GM12878 (cell line): ENCODE data around the gene EFNA1.

ENCODE experiments used
- EGR1 ChIP-seq, 2 experiments: IDR thresholded peaks; 1 replicate in 1 of 2; 2 replicates in 1 of 2; pipeline ENCODE4 v1.6.1; 2011 to 2012; ENCODE audit warnings: low read depth in 2 of 2, low read length in 2 of 2, borderline replicate concordance in 1 of 2, mild to moderate bottlenecking in 1 of 2, moderate library complexity in 1 of 2
- MTA3 ChIP-seq: IDR thresholded peaks from 2 replicates; pipeline ENCODE4 v1.6.1; 2012; ENCODE audit warnings: low read length, inconsistent platforms, borderline replicate concordance
- SMC3 ChIP-seq: IDR thresholded peaks from 2 replicates; pipeline ENCODE4 v1.6.1; 2011; ENCODE audit warnings: low read length, improper control_type of control experiment, borderline replicate concordance

- TF ChIP-seq SMC3 (peak; percentile 96), EGR1 (IDR thresholded peaks at IDR 0.05; ENCODE audit: borderline replicate concordance in 1 of 2, low read depth in 2 of 2, low read length in 2 of 2) (no peak; a peak in 1 of 3 replicates), MTA3 (no peak)
Observed at GRCh38 chr1:155084722-155085503, 42.8 kb upstream of the EFNA1 start.
